SK-N-SH (cell line): ENCODE measurements around the gene LILRA6.

ENCODE experiments used
- CHD2 ChIP-seq: fragments of 150-350 bp; IDR thresholded peaks from 2 replicates; pipeline ENCODE4 v1.6.1; 2018; ENCODE audit warnings: low read length; ENCODE audit not compliant: partially characterized antibody
- CTCF ChIP-seq: fragments of 200-600 bp; sonication (generic); IDR thresholded peaks from 2 replicates; pipeline ENCODE4 v1.6.1; 2017; ENCODE audit warnings: antibody characterized with exemption, mild to moderate bottlenecking, moderate library complexity
- EP300 ChIP-seq, 2 experiments: IDR thresholded peaks; 2 replicates each; pipeline versions ENCODE4 v1.4.0 to v1.6.1; 2012; ENCODE audit warnings: borderline replicate concordance in 1 of 2, low read depth in 1 of 2, low read length in 1 of 2
- GATA2 ChIP-seq: sonication (generic); formaldehyde crosslinking; IDR thresholded peaks from 2 replicates; pipeline ENCODE4 v1.5.0; 2020; ENCODE audit warnings: mild to moderate bottlenecking, missing genetic modification reagents
- MAX ChIP-seq: IDR thresholded peaks from 2 replicates; pipeline ENCODE4 v1.4.0; 2012; ENCODE audit warnings: low read depth
- MXI1 ChIP-seq: IDR thresholded peaks from 2 replicates; pipeline ENCODE4 v1.6.1; 2012; ENCODE audit warnings: mild to moderate bottlenecking, low read depth, low read length, improper control_type of control experiment
- POLR2AphosphoS5 ChIP-seq: IDR thresholded peaks from 2 replicates; pipeline ENCODE4 v1.6.1; 2012; ENCODE audit warnings: low read depth, low read length
- REST ChIP-seq: IDR thresholded peaks from 2 replicates; pipeline ENCODE4 v1.6.1; 2012; ENCODE audit warnings: mild to moderate bottlenecking, low read depth, low read length, moderate library complexity
- RFX5 ChIP-seq: IDR thresholded peaks from 2 replicates; pipeline ENCODE4 v1.6.1; 2012; ENCODE audit warnings: mild to moderate bottlenecking, improper control_type of control experiment, low read length
- SMC3 ChIP-seq: IDR thresholded peaks from 2 replicates; pipeline ENCODE4 v1.6.1; 2012; ENCODE audit warnings: low read depth, low read length, improper control_type of control experiment
- TAF1 ChIP-seq: IDR thresholded peaks from 2 replicates; pipeline ENCODE4 v1.6.1; 2012; ENCODE audit warnings: low read depth, mild to moderate bottlenecking, low read length, moderate library complexity, borderline replicate concordance
- YY1 ChIP-seq: IDR thresholded peaks from 2 replicates; pipeline ENCODE4 v1.4.0; 2012; ENCODE audit warnings: low read depth, mild to moderate bottlenecking

- TF ChIP-seq RFX5, result peak; percentile 86
- TF ChIP-seq MAX, result peak; percentile 67; the same call in 1 of the 2 replicates
- TF ChIP-seq YY1, result no peak
- peak; percentile 84 for TF ChIP-seq MXI1
- no peak for TF ChIP-seq SMC3
- no peak for TF ChIP-seq GATA2 (CRISPR knock-in tag)
- TF ChIP-seq CTCF, result no peak
- TF ChIP-seq POLR2AphosphoS5, result 0 out of 2 replicates have a peak, but pooled peaks have one; percentile 41
- peak in 1 of 2 experiments; percentile 40; a peak in 1 of 4 replicates for TF ChIP-seq EP300 (IDR thresholded peaks at IDR 0.05; ENCODE audit: borderline replicate concordance in 1 of 2, low read depth in 1 of 2, low read length in 1 of 2)
- TF ChIP-seq TAF1, result no peak
- no peak for TF ChIP-seq REST
- TF ChIP-seq CHD2, result no peak
Observed at GRCh38 chr19:54189735-54190502, 52.7 kb downstream of the LILRA6 start.
